ENCODE measurements around the gene SGCD.

DNA sequence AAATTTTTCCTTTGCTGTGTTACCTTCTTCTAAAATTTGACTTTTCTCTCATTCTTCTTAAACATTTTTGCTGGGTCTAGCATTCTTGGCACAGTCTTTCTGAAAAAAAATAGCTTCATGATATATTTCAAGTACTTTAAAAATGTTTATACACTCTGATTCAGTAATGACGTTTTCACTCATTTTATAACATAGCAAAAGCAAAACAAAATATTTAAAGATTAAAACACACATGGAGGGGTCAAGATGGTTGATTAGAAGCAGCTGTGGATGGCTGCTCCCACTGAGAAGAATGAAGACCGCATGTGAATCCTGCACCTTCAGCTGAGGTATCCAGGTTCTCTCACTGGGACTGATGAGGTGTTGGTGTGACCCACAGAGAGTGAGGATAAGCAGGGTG is 188.2 kb downstream of the SGCD start:
- TF ChIP-seq POLR2AphosphoS5 (IDR thresholded peaks at IDR 0.05; ENCODE audit: low read depth, low read length): no peak
- TF ChIP-seq RFX5 (IDR thresholded peaks at IDR 0.05; ENCODE audit: low read length): no peak
- TF ChIP-seq, protein P1, sequence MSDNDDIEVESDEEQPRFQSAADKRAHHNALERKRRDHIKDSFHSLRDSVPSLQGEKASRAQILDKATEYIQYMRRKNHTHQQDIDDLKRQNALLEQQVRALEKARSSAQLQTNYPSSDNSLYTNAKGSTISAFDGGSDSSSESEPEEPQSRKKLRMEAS (IDR thresholded peaks at IDR 0.05; ENCODE audit: low read depth): no peak
- TF ChIP-seq RXRA (IDR thresholded peaks at IDR 0.05; ENCODE audit: borderline replicate concordance, low read depth): no peak
- TF ChIP-seq CTCF (IDR thresholded peaks at IDR 0.05): no peak
- TF ChIP-seq ZBTB33 (IDR thresholded peaks at IDR 0.05; ENCODE audit: borderline replicate concordance, low read depth): no peak
- TF ChIP-seq FOXJ3 (CRISPR knock-in tag; IDR thresholded peaks at IDR 0.05): no peak
- no peak for TF ChIP-seq EZH2phosphoT487 (IDR thresholded peaks at IDR 0.05; ENCODE audit: borderline replicate concordance, low read depth)
- TF ChIP-seq ELF1 (IDR thresholded peaks at IDR 0.05): no peak
- TF ChIP-seq TEAD4 (IDR thresholded peaks at IDR 0.05; ENCODE audit: borderline replicate concordance, insufficient read depth): no peak
- TF ChIP-seq, protein P2, sequence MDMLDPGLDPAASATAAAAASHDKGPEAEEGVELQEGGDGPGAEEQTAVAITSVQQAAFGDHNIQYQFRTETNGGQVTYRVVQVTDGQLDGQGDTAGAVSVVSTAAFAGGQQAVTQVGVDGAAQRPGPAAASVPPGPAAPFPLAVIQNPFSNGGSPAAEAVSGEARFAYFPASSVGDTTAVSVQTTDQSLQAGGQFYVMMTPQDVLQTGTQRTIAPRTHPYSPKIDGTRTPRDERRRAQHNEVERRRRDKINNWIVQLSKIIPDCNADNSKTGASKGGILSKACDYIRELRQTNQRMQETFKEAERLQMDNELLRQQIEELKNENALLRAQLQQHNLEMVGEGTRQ (IDR thresholded peaks at IDR 0.05; ENCODE audit: borderline replicate concordance, low read depth, low read length): no peak

Data from SK-N-SH (cell line).